Measurements from ENCODE around the gene HNRNPU. TPM values are rescaled to one million over a fixed set of nuclear protein-coding genes. Genes with fewer than 3 reads are reported as not detected.

The HNRNPU gene
- total and polyA plus RNA-seq, 2 experiments from 2014 or later = 422 to 687 TPM

- no peak for ATAC-seq
- Histone ChIP-seq H3K9me2 (ENCODE audit: insufficient read depth) (no peaks in the 10 kb centered on the region), H3K36me3 (ENCODE audit: insufficient read depth) (peaks cover under 1% of the 10 kb centered on the region; the same call in 1 of the 2 replicates), H3K4me3 (no peak overlapping the region), H3K79me2 (replicated peaks; ENCODE audit: insufficient read depth) (peaks cover 47% of the 10 kb centered on the region), H3K27ac (ENCODE audit: low read depth) (no peak overlapping the region), H4K20me1 (replicated peaks; ENCODE audit: insufficient read depth) (peaks cover 19% of the 10 kb centered on the region), H3K27me3 (ENCODE audit: insufficient read depth) (no peaks in the 10 kb centered on the region), H3K4me1 (ENCODE audit: insufficient read depth) (peaks cover 13% of the 10 kb centered on the region; the same call in 1 of the 2 replicates), H2AFZ (no peak overlapping the region), H3K4me2 (peak overlapping the region; percentile 89; the same call in 1 of the 2 replicates), H3F3A (replicated peaks; ENCODE audit: low read depth) (peaks cover 3% of the 10 kb centered on the region; the same call in 1 of the 2 replicates)
- H3K4me3 Mint-ChIP-seq = peak overlapping the region; percentile 91; the same call in 1 of the 3 replicates
- TF ChIP-seq EZH2 (IDR thresholded peaks at IDR 0.05; ENCODE audit: low read depth, unreplicated experiment) = no peak
- TF ChIP-seq STAT1 (IDR thresholded peaks at IDR 0.05; ENCODE audit: unreplicated experiment) = no peak
- TF ChIP-seq, protein P1, sequence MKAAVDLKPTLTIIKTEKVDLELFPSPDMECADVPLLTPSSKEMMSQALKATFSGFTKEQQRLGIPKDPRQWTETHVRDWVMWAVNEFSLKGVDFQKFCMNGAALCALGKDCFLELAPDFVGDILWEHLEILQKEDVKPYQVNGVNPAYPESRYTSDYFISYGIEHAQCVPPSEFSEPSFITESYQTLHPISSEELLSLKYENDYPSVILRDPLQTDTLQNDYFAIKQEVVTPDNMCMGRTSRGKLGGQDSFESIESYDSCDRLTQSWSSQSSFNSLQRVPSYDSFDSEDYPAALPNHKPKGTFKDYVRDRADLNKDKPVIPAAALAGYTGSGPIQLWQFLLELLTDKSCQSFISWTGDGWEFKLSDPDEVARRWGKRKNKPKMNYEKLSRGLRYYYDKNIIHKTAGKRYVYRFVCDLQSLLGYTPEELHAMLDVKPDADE (IDR thresholded peaks at IDR 0.05) = no peak
- TF ChIP-seq CREB1 (CRISPR knock-in tag; IDR thresholded peaks at IDR 0.05; ENCODE audit: low read depth) = no peak
- no peak for TF ChIP-seq ZNF114 (CRISPR knock-in tag; IDR thresholded peaks at IDR 0.05)
- no peak for TF ChIP-seq POLR2AphosphoS5 (IDR thresholded peaks at IDR 0.05; ENCODE audit: low read depth)
- peaks cover 31% of the 10 kb centered on the region for H3K36me3 Mint-ChIP-seq (ENCODE audit: low read depth)
- H3K4me1 Mint-ChIP-seq = peaks cover 18% of the 10 kb centered on the region
- H3K27ac Mint-ChIP-seq = no peak overlapping the region
- peaks cover 4% of the 10 kb centered on the region; the same call in 1 of the 3 replicates for H3K9me3 Mint-ChIP-seq
- peaks cover 18% of the 10 kb centered on the region for H3K27me3 Mint-ChIP-seq (ENCODE audit: insufficient read depth, low read depth, poor library complexity)
- no peak for DNase-seq (ENCODE audit: low spot score)
Observed at GRCh38 chr1:244865820-244866219, 1.5 kb upstream of the HNRNPU start.

DNA sequence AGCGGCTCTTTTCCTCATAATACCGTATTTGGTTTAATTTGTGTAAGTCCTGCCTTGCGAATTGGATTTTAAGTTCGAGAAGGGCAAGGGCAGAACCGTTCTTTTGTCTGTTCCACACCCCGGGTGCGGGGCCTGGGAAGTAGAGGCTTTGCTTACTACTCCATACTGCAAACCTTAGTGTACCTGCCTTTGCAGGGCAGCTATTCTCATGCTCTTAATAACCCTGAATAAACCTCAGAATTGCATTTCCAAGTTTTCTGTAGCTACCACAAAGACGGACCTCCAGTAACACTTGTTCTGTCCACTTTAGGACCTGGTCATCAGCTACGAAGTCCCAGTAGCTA is 657 bp upstream of the HNRNPU start:
- no peaks in the 10 kb centered on the region for H3K9me2 ChIP-seq (ENCODE audit: insufficient read depth)
- peak overlapping the region; percentile 70; the same call in 1 of the 2 replicates for H2AFZ ChIP-seq
- Mint-ChIP-seq H3K4me1 (peaks cover 24% of the 10 kb centered on the region), H3K27ac (peak overlapping the region; percentile 98), H3K4me3 (peak overlapping the region; percentile 91), H3K9me3 (peaks cover 4% of the 10 kb centered on the region; the same call in 1 of the 3 replicates), H3K36me3 (ENCODE audit: low read depth) (peaks cover 39% of the 10 kb centered on the region), H3K27me3 (ENCODE audit: insufficient read depth, low read depth, poor library complexity) (peaks cover 18% of the 10 kb centered on the region)
- H3K27ac ChIP-seq (ENCODE audit: low read depth) = peak overlapping the region; percentile 100
- peaks cover 7% of the 10 kb centered on the region; the same call in 1 of the 2 replicates for H3F3A ChIP-seq (replicated peaks; ENCODE audit: low read depth)
- H3K4me3 ChIP-seq = peak overlapping the region; percentile 92
- DNase-seq (ENCODE audit: low spot score) (peak; percentile 56), ATAC-seq (peak; percentile 28)
- H4K20me1 ChIP-seq (replicated peaks; ENCODE audit: insufficient read depth) = peaks cover 27% of the 10 kb centered on the region
- peaks cover 55% of the 10 kb centered on the region for H3K79me2 ChIP-seq (replicated peaks; ENCODE audit: insufficient read depth)
- H3K4me2 ChIP-seq = peak overlapping the region; percentile 89
- no peaks in the 10 kb centered on the region for H3K27me3 ChIP-seq (ENCODE audit: insufficient read depth)
- H3K36me3 ChIP-seq (ENCODE audit: insufficient read depth) = peaks cover 9% of the 10 kb centered on the region; the same call in 1 of the 2 replicates
- H3K4me1 ChIP-seq (ENCODE audit: insufficient read depth) = peaks cover 13% of the 10 kb centered on the region; the same call in 1 of the 2 replicates
- TF ChIP-seq, protein P2, sequence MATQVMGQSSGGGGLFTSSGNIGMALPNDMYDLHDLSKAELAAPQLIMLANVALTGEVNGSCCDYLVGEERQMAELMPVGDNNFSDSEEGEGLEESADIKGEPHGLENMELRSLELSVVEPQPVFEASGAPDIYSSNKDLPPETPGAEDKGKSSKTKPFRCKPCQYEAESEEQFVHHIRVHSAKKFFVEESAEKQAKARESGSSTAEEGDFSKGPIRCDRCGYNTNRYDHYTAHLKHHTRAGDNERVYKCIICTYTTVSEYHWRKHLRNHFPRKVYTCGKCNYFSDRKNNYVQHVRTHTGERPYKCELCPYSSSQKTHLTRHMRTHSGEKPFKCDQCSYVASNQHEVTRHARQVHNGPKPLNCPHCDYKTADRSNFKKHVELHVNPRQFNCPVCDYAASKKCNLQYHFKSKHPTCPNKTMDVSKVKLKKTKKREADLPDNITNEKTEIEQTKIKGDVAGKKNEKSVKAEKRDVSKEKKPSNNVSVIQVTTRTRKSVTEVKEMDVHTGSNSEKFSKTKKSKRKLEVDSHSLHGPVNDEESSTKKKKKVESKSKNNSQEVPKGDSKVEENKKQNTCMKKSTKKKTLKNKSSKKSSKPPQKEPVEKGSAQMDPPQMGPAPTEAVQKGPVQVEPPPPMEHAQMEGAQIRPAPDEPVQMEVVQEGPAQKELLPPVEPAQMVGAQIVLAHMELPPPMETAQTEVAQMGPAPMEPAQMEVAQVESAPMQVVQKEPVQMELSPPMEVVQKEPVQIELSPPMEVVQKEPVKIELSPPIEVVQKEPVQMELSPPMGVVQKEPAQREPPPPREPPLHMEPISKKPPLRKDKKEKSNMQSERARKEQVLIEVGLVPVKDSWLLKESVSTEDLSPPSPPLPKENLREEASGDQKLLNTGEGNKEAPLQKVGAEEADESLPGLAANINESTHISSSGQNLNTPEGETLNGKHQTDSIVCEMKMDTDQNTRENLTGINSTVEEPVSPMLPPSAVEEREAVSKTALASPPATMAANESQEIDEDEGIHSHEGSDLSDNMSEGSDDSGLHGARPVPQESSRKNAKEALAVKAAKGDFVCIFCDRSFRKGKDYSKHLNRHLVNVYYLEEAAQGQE (IDR thresholded peaks at IDR 0.05; ENCODE audit: unreplicated experiment) = no peak
- TF ChIP-seq JUNB (IDR thresholded peaks at IDR 0.05; ENCODE audit: unreplicated experiment) (no peak), EZH2phosphoT487 (IDR thresholded peaks at IDR 0.05; ENCODE audit: unreplicated experiment) (no peak), CREB1 (CRISPR knock-in tag; IDR thresholded peaks at IDR 0.05; ENCODE audit: low read depth) (no peak), EZH2 (IDR thresholded peaks at IDR 0.05; ENCODE audit: low read depth, unreplicated experiment) (no peak), ZNF114 (CRISPR knock-in tag; IDR thresholded peaks at IDR 0.05) (no peak)
- TF ChIP-seq, protein P1 (IDR thresholded peaks at IDR 0.05) = no peak

Measured in GM23338 (cell line).